ENCODE results near the gene UBAC2. TPM values are rescaled to one million over a fixed set of nuclear protein-coding genes. Genes with fewer than 3 reads are reported as not detected.

Gene UBAC2
- total and polyA plus RNA-seq, 11 donors: 32.6 to 66.9 (median 48.5) TPM

DNA sequence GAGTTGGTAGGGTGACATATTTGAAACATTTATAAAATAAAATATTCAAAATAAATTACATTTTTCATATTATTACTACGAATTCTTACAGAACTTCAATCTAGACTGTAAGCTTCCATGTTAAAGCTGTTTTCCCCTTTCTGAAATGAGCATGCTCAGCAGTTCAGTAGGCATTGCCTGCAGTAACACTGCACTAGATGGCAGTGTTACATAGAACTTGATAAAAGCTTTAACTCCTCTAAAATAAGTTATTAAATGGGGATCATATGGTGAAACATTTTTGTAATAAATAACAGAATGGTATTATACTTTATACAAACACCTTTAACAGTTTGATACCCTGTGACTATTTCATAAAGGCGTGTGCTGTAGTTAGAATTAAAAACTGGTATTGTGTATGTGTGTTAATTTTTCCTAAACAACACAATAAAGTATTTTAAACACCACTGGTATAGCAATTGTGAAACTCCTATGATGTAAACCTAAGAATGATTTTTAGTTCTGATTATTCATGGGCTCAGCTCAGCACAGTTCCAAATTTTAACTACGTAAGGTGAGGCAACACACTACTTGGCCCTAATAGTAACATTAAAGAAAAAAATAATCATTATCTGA is 69.1 kb downstream of the UBAC2 start:
- Histone ChIP-seq H3K9me3 (peaks cover 0 to 11% (median 2%) of the 10 kb centered on the region in 12 donors), H3K27me3 (no peaks in the 10 kb centered on the region), H3K4me3 (no peak overlapping the region), H3K36me3 (peaks cover 0 to 6% (median 0%) of the 10 kb centered on the region in 9 donors), H3K27ac (peak overlapping the region in 2 of 12 donors; percentile 21 to 85), H3K4me1 (peaks cover 0 to 38% (median 0%) of the 10 kb centered on the region in 12 donors)
- TF ChIP-seq, protein P1, sequence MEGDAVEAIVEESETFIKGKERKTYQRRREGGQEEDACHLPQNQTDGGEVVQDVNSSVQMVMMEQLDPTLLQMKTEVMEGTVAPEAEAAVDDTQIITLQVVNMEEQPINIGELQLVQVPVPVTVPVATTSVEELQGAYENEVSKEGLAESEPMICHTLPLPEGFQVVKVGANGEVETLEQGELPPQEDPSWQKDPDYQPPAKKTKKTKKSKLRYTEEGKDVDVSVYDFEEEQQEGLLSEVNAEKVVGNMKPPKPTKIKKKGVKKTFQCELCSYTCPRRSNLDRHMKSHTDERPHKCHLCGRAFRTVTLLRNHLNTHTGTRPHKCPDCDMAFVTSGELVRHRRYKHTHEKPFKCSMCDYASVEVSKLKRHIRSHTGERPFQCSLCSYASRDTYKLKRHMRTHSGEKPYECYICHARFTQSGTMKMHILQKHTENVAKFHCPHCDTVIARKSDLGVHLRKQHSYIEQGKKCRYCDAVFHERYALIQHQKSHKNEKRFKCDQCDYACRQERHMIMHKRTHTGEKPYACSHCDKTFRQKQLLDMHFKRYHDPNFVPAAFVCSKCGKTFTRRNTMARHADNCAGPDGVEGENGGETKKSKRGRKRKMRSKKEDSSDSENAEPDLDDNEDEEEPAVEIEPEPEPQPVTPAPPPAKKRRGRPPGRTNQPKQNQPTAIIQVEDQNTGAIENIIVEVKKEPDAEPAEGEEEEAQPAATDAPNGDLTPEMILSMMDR (IDR thresholded peaks at IDR 0.05): peak; percentile 45 to 79 (median 65)
- no peak for TF ChIP-seq POLR2A (IDR thresholded peaks at IDR 0.05)
- ATAC-seq (peak in 3 of 4 donors; percentile 54 to 77 (median 70)), DNase-seq (no peak)
- WGBS, 4 donors: 73 to 78% (median 76%) methylated on average over 3 of the region's 3 CpGs
- intact Hi-C loops (cut with DNase I): loop anchor here (1.0 to 10.0 kb wide), 8 partner anchors 67 to 169 kb away; partner anchors contain the start of gene UBAC2 (in 1 of the 10)

DNA sequence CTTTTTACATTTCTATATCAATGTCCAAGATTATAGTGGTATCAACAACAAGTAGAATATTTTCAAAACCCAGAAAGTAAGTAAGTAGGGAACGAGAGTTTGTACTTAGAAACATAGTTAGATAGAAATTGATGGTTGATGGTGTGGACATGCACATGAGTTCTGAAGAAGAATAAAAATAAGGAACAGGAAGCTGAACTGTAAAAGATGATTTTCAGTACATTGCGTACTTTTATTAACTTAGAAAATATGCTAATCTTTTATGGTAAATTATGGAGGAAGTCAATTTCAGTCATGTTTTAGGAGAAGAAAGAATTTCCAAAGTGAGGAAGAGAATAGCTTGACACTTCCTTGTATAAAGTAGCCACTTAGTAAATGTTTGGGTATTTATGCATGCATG is 69.9 kb downstream of the UBAC2 start:
- TF ChIP-seq POLR2A (IDR thresholded peaks at IDR 0.05): no peak
- TF ChIP-seq, protein P1 (IDR thresholded peaks at IDR 0.05): no peak
- peaks cover 0 to 11% (median 2%) of the 10 kb centered on the region in 12 donors for H3K9me3 ChIP-seq
- H3K4me1 ChIP-seq: peaks cover 0 to 42% (median 0%) of the 10 kb centered on the region in 12 donors
- peak overlapping the region in 4 of 12 donors; percentile 6 to 85 (median 14) for H3K27ac ChIP-seq
- DNase-seq (no peak), ATAC-seq (no peak)
- H3K27me3 ChIP-seq: no peaks in the 10 kb centered on the region
- 75 to 93% (median 88%) methylated on average over 2 of the region's 2 CpGs for WGBS, 4 donors
- no peak overlapping the region for H3K4me3 ChIP-seq
- intact Hi-C loops (cut with DNase I): loop anchor here in 5 of 10 donors (1.0 to 10.0 kb wide), 5 partner anchors 94 to 168 kb away; no protein-coding TSS in a partner anchor
- H3K36me3 ChIP-seq: peaks cover 0 to 6% (median 0%) of the 10 kb centered on the region in 9 donors

DNA sequence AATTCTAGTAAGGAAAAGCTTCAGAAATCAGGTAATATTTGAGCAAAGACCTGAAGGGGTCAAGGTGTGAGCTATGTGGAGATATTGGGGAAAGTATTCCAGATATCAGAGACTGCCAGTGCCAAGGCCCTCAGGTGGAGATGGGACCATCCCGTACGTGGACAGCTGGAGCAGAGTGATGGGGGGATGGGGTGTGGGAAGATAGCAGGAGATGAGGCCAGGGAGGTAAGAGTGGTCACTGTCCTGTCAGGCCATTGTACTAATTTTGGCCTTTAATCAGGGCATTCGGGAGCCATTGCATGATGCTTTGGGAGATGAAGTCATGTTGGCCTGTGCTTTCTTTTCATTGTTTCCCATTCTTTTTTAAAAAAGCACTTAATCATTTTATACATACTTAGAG is 70.6 kb downstream of the UBAC2 start:
- no peak for DNase-seq
- no peak for TF ChIP-seq POLR2A (IDR thresholded peaks at IDR 0.05)
- TF ChIP-seq, protein P1 (IDR thresholded peaks at IDR 0.05): no peak
- ATAC-seq: no peak
- intact Hi-C loops (cut with DNase I): loop anchor here in 4 of 10 donors (2.0 to 10.0 kb wide), 4 partner anchors 94 to 168 kb away; no protein-coding TSS in a partner anchor
- H3K36me3 ChIP-seq: peaks cover 0 to 6% (median 3%) of the 10 kb centered on the region in 9 donors
- peak overlapping the region in 2 of 12 donors; percentile 13 to 85 for H3K27ac ChIP-seq
- H3K4me1 ChIP-seq: peaks cover 0 to 49% (median 0%) of the 10 kb centered on the region in 12 donors
- H3K9me3 ChIP-seq: peaks cover 0 to 11% (median 2%) of the 10 kb centered on the region in 12 donors
- no peak overlapping the region for H3K4me3 ChIP-seq
- H3K27me3 ChIP-seq: no peaks in the 10 kb centered on the region
- WGBS, 4 donors: 62 to 75% (median 69%) methylated on average over 3 of the region's 3 CpGs

DNA sequence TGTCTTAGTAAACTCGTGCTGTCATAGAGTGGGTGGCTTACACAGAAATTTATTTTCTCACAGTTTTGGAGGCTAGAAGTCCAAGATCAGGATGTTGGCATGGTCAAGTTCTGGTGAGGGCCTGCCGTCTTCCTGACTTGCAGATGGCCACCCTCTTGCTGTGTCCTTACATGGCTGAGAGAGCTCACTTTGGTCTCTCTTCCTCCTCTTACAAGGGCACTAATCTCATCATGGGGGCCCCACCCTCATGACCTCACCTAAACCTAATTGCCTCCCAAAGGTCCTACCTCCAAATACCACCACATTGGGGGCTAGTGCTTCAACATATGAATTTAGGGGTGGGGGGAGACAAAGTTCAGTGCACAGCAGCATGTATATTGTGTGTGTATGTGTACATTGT is 71.8 kb downstream of the UBAC2 start:
- DNase-seq: no peak
- Histone ChIP-seq H3K4me3 (no peak overlapping the region), H3K4me1 (peaks cover 0 to 62% (median 0%) of the 10 kb centered on the region in 12 donors), H3K36me3 (peaks cover 0 to 6% (median 3%) of the 10 kb centered on the region in 9 donors), H3K27ac (peak overlapping the region in 1 of 12 donors; percentile 85), H3K27me3 (no peaks in the 10 kb centered on the region), H3K9me3 (peaks cover 0 to 11% (median 2%) of the 10 kb centered on the region in 12 donors)
- intact Hi-C loops (cut with DNase I): loop anchor here in 2 of 10 donors (10.0 kb wide), 2 partner anchors 92 to 102 kb away; no protein-coding TSS in a partner anchor
- TF ChIP-seq, protein P1 (IDR thresholded peaks at IDR 0.05): no peak
- TF ChIP-seq POLR2A (IDR thresholded peaks at IDR 0.05): no peak
- 98 to 100% (median 99%) methylated on average over 2 of the region's 2 CpGs for WGBS, 4 donors
- no peak for ATAC-seq

All from heart left ventricle (tissue), 16 donors.